Panc1 (cell line): Measurements from ENCODE around the gene MMS22L. TPM values are rescaled to one million over a fixed set of nuclear protein-coding genes. Genes with fewer than 3 reads are reported as not detected.

Source experiments
- ATAC-seq: fragments of 200-7000 bp; cut with Tn5 transposase; 2 replicates; pipeline ENCODE4 v1.9.1; 2020; ENCODE audit warnings: mild to moderate bottlenecking, moderate library complexity
- BruUV-seq: library from RNA; stranded (reverse); fragments of 400-500 nt; replicated peaks from 2 replicates; lab custom pipeline; 2021; lab: Mats Ljungman, UMichigan
- CTCF ChIA-PET: fragments of 300-600 bp; sonication (Branson Sonifier 250); formaldehyde crosslinking; loops from one replicate; lab custom pipeline; 2022; ENCODE audit warnings: antibody characterized with exemption; lab: Charles Lee
- POLR2A ChIA-PET: fragments of 300-600 bp; sonication (Branson Sonifier 250); formaldehyde crosslinking; loops from one replicate; lab custom pipeline; 2022; ENCODE audit warnings: antibody characterized with exemption; lab: Charles Lee
- DNase-seq: peaks from one replicate; pipeline ENCODE4 v3.0.0-alpha.2; 2010; ENCODE audit warnings: low read depth, low spot score
- H3K27ac ChIP-seq: 2 replicates; pipeline ENCODE4 v1.5.1; 2011; ENCODE audit warnings: mild to moderate bottlenecking, low read length, inconsistent platforms
- H3K27me3 ChIP-seq: fragments of 200-500 bp; sonication (Bioruptor generic); 2 replicates; pipeline ENCODE4 v1.6.0; 2014; ENCODE audit warnings: low read length, inconsistent platforms; ENCODE audit not compliant: control insufficient read depth, insufficient read depth
- H3K36me3 ChIP-seq: fragments of 200-500 bp; sonication (Bioruptor generic); 2 replicates; pipeline ENCODE4 v1.5.1; 2014; ENCODE audit warnings: inconsistent platforms, mild to moderate bottlenecking, low read length, moderate library complexity; ENCODE audit not compliant: control insufficient read depth, insufficient read depth
- H3K4me1 ChIP-seq: 2 replicates; pipeline ENCODE4 v1.5.1; 2011; ENCODE audit warnings: inconsistent platforms, mild to moderate bottlenecking, low read length, moderate library complexity; ENCODE audit not compliant: control insufficient read depth, insufficient read depth
- H3K4me3 ChIP-seq, 2 experiments: 2 replicates each; pipeline ENCODE4 v1.5.1; 2011 to 2012; ENCODE audit warnings: low read depth in 2 of 2, low read length in 2 of 2, mild to moderate bottlenecking in 2 of 2, inconsistent platforms in 1 of 2, moderate library complexity in 1 of 2
- H3K9me3 ChIP-seq: fragments of 200-500 bp; sonication (Bioruptor generic); 2 replicates; pipeline ENCODE4 v1.5.1; 2014; ENCODE audit warnings: low read depth, mild to moderate bottlenecking, inconsistent platforms, low read length, moderate library complexity; ENCODE audit not compliant: control insufficient read depth, insufficient read depth
- POLR2AphosphoS5 ChIP-seq: IDR thresholded peaks from 2 replicates; pipeline ENCODE4 v1.6.1; 2012; ENCODE audit warnings: mild to moderate bottlenecking, low read depth, low read length, moderate library complexity
- SIN3A ChIP-seq: IDR thresholded peaks from 2 replicates; pipeline ENCODE4 v1.6.1; 2012; ENCODE audit warnings: low read depth, mild to moderate bottlenecking, low read length, moderate library complexity, borderline replicate concordance; ENCODE audit not compliant: insufficient read depth
- TCF7L2 ChIP-seq: IDR thresholded peaks from 2 replicates; pipeline ENCODE4 v1.6.1; 2011; ENCODE audit warnings: mild to moderate bottlenecking, low read depth, low read length, inconsistent platforms
- in situ Hi-C: cut with HindIII; loops from 2 replicates; pipeline ENCODE4 v1.10.0; 2016; ENCODE audit warnings: low sequenced_read_pairs, low pct_unique_long_range_greater_than_20kb
- intact Hi-C: fragments of 100-400 bp; cut with micrococcal nuclease; formaldehyde crosslinking; loops from one replicate; pipeline ENCODE4 v1.10.0; 2022; ENCODE audit not compliant: unreplicated experiment
- total RNA-seq: library from RNA; stranded (reverse); gene quantifications from one replicate; pipeline ENCODE4 v1.2.1, GENCODE V29; 2021; ENCODE audit not compliant: unreplicated experiment
- TF ChIP-seq, protein P1 (sequence below): fragments of 450-650 bp; IDR thresholded peaks from 2 replicates; pipeline ENCODE4 v1.5.1; 2017; ENCODE audit warnings: mild to moderate bottlenecking
- TF ChIP-seq, protein P2 (sequence below), 2 experiments: IDR thresholded peaks; 2 replicates each; pipeline ENCODE4 v1.6.1; 2011 to 2012; ENCODE audit warnings: low read depth in 2 of 2, control low read depth in 1 of 2, low read length in 1 of 2, mild to moderate bottlenecking in 1 of 2, moderate library complexity in 1 of 2; ENCODE audit not compliant: insufficient read depth in 1 of 2

MMS22L gene
- total RNA-seq, 1 experiment from 2014 or later: 28.5 TPM

DNA sequence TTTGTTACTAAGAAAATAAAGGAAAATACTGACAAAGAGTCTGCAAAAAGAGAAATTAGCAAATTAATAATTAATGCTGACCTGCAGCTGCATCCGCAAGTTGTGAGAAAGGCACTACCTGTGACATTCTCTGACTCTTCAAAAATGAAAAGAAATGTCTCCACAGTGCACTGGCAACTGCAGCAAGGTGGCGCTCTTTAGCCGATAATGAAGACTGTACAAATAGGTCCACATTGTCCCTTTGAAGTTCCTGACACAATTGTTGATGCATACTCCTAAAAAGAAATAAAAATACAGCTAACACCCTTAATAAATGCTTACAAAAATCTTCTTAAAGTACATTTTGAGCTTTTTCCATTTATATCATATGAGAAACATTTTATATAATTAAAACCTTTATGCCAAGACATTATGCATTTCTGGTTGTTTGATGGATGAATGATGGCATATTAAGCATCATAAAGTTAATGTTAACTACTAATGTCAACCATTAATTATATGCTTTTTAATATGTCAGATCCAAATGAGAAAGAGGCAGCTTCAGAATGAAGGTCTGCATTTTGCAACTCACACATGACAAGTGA is 96.5 kb downstream of the MMS22L start:
- POLR2A ChIA-PET: no interaction called here
- H3K9me3 ChIP-seq: no peaks in the 10 kb centered on the region
- no peak overlapping the region for H3K4me3 ChIP-seq
- H3K27me3 ChIP-seq: no peaks in the 10 kb centered on the region
- H3K4me1 ChIP-seq: no peaks in the 10 kb centered on the region
- H3K36me3 ChIP-seq: no peaks in the 10 kb centered on the region
- TF ChIP-seq, protein P1, sequence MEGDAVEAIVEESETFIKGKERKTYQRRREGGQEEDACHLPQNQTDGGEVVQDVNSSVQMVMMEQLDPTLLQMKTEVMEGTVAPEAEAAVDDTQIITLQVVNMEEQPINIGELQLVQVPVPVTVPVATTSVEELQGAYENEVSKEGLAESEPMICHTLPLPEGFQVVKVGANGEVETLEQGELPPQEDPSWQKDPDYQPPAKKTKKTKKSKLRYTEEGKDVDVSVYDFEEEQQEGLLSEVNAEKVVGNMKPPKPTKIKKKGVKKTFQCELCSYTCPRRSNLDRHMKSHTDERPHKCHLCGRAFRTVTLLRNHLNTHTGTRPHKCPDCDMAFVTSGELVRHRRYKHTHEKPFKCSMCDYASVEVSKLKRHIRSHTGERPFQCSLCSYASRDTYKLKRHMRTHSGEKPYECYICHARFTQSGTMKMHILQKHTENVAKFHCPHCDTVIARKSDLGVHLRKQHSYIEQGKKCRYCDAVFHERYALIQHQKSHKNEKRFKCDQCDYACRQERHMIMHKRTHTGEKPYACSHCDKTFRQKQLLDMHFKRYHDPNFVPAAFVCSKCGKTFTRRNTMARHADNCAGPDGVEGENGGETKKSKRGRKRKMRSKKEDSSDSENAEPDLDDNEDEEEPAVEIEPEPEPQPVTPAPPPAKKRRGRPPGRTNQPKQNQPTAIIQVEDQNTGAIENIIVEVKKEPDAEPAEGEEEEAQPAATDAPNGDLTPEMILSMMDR: peak; percentile 94
- TF ChIP-seq, protein P2, sequence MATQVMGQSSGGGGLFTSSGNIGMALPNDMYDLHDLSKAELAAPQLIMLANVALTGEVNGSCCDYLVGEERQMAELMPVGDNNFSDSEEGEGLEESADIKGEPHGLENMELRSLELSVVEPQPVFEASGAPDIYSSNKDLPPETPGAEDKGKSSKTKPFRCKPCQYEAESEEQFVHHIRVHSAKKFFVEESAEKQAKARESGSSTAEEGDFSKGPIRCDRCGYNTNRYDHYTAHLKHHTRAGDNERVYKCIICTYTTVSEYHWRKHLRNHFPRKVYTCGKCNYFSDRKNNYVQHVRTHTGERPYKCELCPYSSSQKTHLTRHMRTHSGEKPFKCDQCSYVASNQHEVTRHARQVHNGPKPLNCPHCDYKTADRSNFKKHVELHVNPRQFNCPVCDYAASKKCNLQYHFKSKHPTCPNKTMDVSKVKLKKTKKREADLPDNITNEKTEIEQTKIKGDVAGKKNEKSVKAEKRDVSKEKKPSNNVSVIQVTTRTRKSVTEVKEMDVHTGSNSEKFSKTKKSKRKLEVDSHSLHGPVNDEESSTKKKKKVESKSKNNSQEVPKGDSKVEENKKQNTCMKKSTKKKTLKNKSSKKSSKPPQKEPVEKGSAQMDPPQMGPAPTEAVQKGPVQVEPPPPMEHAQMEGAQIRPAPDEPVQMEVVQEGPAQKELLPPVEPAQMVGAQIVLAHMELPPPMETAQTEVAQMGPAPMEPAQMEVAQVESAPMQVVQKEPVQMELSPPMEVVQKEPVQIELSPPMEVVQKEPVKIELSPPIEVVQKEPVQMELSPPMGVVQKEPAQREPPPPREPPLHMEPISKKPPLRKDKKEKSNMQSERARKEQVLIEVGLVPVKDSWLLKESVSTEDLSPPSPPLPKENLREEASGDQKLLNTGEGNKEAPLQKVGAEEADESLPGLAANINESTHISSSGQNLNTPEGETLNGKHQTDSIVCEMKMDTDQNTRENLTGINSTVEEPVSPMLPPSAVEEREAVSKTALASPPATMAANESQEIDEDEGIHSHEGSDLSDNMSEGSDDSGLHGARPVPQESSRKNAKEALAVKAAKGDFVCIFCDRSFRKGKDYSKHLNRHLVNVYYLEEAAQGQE (IDR thresholded peaks at IDR 0.05; ENCODE audit: insufficient read depth in 1 of 2, low read depth in 2 of 2, low read length in 1 of 2): no peak
- peak; percentile 78 for TF ChIP-seq TCF7L2
- in situ Hi-C loops: no loop called here
- intact Hi-C loops: loop anchor here (1.0 kb wide), 1 partner anchor 208 kb away; no protein-coding TSS in a partner anchor
- peak; percentile 94 for ATAC-seq
- H3K27ac ChIP-seq: no peak overlapping the region
- CTCF ChIA-PET: interaction anchor here (0.5 kb wide), 1 partner anchor 34 kb away, joined by 8 read pairs; no protein-coding TSS in a partner anchor
- peak; percentile 38 for DNase-seq
- BruUV-seq: no TSS peak

DNA sequence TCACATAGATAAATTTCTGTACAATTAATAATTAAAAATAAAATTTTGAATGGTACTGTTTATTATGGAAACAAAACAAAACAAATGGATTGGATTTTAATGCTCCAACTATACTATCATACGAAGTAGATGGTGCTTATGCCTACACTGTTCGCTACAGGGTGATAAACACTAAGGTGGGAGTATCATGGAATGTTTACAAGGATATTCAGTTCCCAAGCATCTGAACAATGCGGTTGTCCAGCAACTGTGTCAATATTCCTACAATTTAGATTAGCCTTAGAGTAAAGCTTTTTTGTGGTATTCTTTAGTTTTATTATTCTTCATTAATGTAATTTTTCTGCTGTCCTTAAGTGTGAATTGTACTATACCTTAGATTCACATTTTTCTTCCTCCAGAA is 105.1 kb downstream of the MMS22L start:
- CTCF ChIA-PET: no interaction called here
- Histone ChIP-seq H3K27ac (no peak overlapping the region), H3K9me3 (no peaks in the 10 kb centered on the region), H3K4me1 (no peaks in the 10 kb centered on the region), H3K27me3 (no peaks in the 10 kb centered on the region), H3K4me3 (no peak overlapping the region), H3K36me3 (peaks cover 2% of the 10 kb centered on the region; the same call in 1 of the 2 replicates)
- intact Hi-C loops (no loop called here), in situ Hi-C loops (no loop called here)
- no peak for DNase-seq
- POLR2A ChIA-PET: no interaction called here
- TF ChIP-seq, protein P2 (IDR thresholded peaks at IDR 0.05; ENCODE audit: insufficient read depth in 1 of 2, low read depth in 2 of 2, low read length in 1 of 2): no peak
- TF ChIP-seq SIN3A (no peak), POLR2AphosphoS5 (no peak), TCF7L2 (no peak)
- TF ChIP-seq, protein P1: no peak
- no TSS peak for BruUV-seq
- ATAC-seq: peak; percentile 74; the same call in 1 of the 2 replicates
